Hepatocyte (in vitro differentiated cells): ENCODE data around the gene COL4A1.

Experiments used
- CTCF ChIP-seq: fragments of 200-600 bp; sonication (generic); IDR thresholded peaks from 2 replicates; pipeline ENCODE4 v1.5.1; 2016; ENCODE audit warnings: antibody characterized with exemption, mild to moderate bottlenecking; ENCODE audit not compliant: poor library complexity
- EZH2 ChIP-seq: fragments of 200-600 bp; sonication (generic); IDR thresholded peaks from 2 replicates; pipeline ENCODE4 v1.6.1; 2016; ENCODE audit warnings: antibody characterized with exemption, mild to moderate bottlenecking, borderline replicate concordance

GRCh38 chr13:110116072-110116487 lies 190.9 kb downstream of the COL4A1 start:
- TF ChIP-seq EZH2 (no peak), CTCF (peak; percentile 84)
